ENCODE data around the gene DLG1. TPM values are rescaled to one million over a fixed set of nuclear protein-coding genes. Genes with fewer than 3 reads are reported as not detected.

Gene DLG1
- total RNA-seq, 1 donor from 2014 or later, result 62.1 TPM

GRCh38 chr3:197303452-197303851 is 5.0 kb upstream of the DLG1 start:
- no peaks in the 10 kb centered on the region for H3K36me3 ChIP-seq (ENCODE audit: control insufficient read depth in 3 of 3, insufficient read depth in 3 of 3, low read length in 3 of 3)
- no peak overlapping the region for H3K27ac ChIP-seq (ENCODE audit: low read depth, low read length)
- peaks cover 3 to 12% (median 7%) of the 10 kb centered on the region in 3 donors for H3K4me1 ChIP-seq (ENCODE audit: control insufficient read depth in 3 of 3, insufficient read depth in 3 of 3, low read length in 3 of 3)
- H3K27me3 ChIP-seq (ENCODE audit: control insufficient read depth in 3 of 3, insufficient read depth in 3 of 3, low read length in 3 of 3), result no peaks in the 10 kb centered on the region
- no peak overlapping the region for H3K4me3 ChIP-seq (ENCODE audit: low read length in 3 of 3)
- H3K9ac ChIP-seq (ENCODE audit: low read depth in 1 of 3, low read length in 3 of 3), result no peak overlapping the region
- H3K9me3 ChIP-seq (ENCODE audit: control insufficient read depth in 3 of 3, low read length in 3 of 3), result no peaks in the 10 kb centered on the region

- Histone ChIP-seq H3K27ac (ENCODE audit: low read depth, low read length) (no peak overlapping the region), H3K4me1 (ENCODE audit: control insufficient read depth in 3 of 3, insufficient read depth in 3 of 3, low read length in 3 of 3) (peaks cover 3 to 12% (median 7%) of the 10 kb centered on the region in 3 donors), H3K9ac (ENCODE audit: low read depth in 1 of 3, low read length in 3 of 3) (no peak overlapping the region), H3K9me3 (ENCODE audit: control insufficient read depth in 3 of 3, low read length in 3 of 3) (no peaks in the 10 kb centered on the region), H3K27me3 (ENCODE audit: control insufficient read depth in 3 of 3, insufficient read depth in 3 of 3, low read length in 3 of 3) (no peaks in the 10 kb centered on the region), H3K36me3 (ENCODE audit: control insufficient read depth in 3 of 3, insufficient read depth in 3 of 3, low read length in 3 of 3) (no peaks in the 10 kb centered on the region), H3K4me3 (ENCODE audit: low read length in 3 of 3) (no peak overlapping the region)
Observed at GRCh38 chr3:197302696-197303341, 4.4 kb upstream of the DLG1 start.

DNA sequence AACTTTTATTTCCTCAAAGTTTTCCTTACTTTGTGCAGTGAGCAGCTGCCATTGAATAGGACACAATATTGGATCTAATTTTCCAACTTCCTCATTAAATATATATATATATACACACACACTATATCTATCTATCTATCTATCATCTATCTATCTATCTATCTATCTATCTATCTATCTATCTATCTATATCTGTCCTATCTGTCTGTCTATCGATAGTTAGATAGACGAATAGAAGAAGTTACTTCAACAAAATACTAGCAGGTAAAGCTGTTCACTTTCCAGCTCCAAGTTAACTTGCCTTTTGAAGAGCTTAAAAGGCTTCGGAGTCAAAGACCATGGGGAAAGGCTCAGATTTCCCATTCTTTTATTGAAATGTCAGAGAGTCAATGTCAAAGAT is 3.6 kb upstream of the DLG1 start:
- H3K27ac ChIP-seq (ENCODE audit: low read depth, low read length), result no peak overlapping the region
- H3K4me1 ChIP-seq (ENCODE audit: control insufficient read depth in 3 of 3, insufficient read depth in 3 of 3, low read length in 3 of 3), result peaks cover 3 to 16% (median 7%) of the 10 kb centered on the region in 3 donors
- no peaks in the 10 kb centered on the region for H3K27me3 ChIP-seq (ENCODE audit: control insufficient read depth in 3 of 3, insufficient read depth in 3 of 3, low read length in 3 of 3)
- H3K36me3 ChIP-seq (ENCODE audit: control insufficient read depth in 3 of 3, insufficient read depth in 3 of 3, low read length in 3 of 3), result no peaks in the 10 kb centered on the region
- no peaks in the 10 kb centered on the region for H3K9me3 ChIP-seq (ENCODE audit: control insufficient read depth in 3 of 3, low read length in 3 of 3)
- H3K4me3 ChIP-seq (ENCODE audit: low read length in 3 of 3), result no peak overlapping the region
- no peak overlapping the region for H3K9ac ChIP-seq (ENCODE audit: low read depth in 1 of 3, low read length in 3 of 3)

- no peak overlapping the region for H3K4me3 ChIP-seq (ENCODE audit: low read length in 3 of 3)
- H3K27ac ChIP-seq (ENCODE audit: low read depth, low read length), result no peak overlapping the region
- H3K9me3 ChIP-seq (ENCODE audit: control insufficient read depth in 3 of 3, low read length in 3 of 3), result no peaks in the 10 kb centered on the region
- H3K27me3 ChIP-seq (ENCODE audit: control insufficient read depth in 3 of 3, insufficient read depth in 3 of 3, low read length in 3 of 3), result no peaks in the 10 kb centered on the region
- no peaks in the 10 kb centered on the region for H3K36me3 ChIP-seq (ENCODE audit: control insufficient read depth in 3 of 3, insufficient read depth in 3 of 3, low read length in 3 of 3)
- H3K9ac ChIP-seq (ENCODE audit: low read depth in 1 of 3, low read length in 3 of 3), result no peak overlapping the region
- peaks cover 7 to 16% (median 9%) of the 10 kb centered on the region in 3 donors for H3K4me1 ChIP-seq (ENCODE audit: control insufficient read depth in 3 of 3, insufficient read depth in 3 of 3, low read length in 3 of 3)
Observed at GRCh38 chr3:197300361-197300760, 1.9 kb upstream of the DLG1 start.

GRCh38 chr3:197298945-197299854 is 788 bp upstream of the DLG1 start:
- Histone ChIP-seq H3K9me3 (ENCODE audit: control insufficient read depth in 3 of 3, low read length in 3 of 3) (no peaks in the 10 kb centered on the region), H3K4me3 (ENCODE audit: low read length in 3 of 3) (peak overlapping the region; percentile 87 to 95 (median 91)), H3K36me3 (ENCODE audit: control insufficient read depth in 3 of 3, insufficient read depth in 3 of 3, low read length in 3 of 3) (peaks cover 0 to 5% (median 0%) of the 10 kb centered on the region in 3 donors), H3K27ac (ENCODE audit: low read depth, low read length) (peak overlapping the region; percentile 33), H3K27me3 (ENCODE audit: control insufficient read depth in 3 of 3, insufficient read depth in 3 of 3, low read length in 3 of 3) (no peaks in the 10 kb centered on the region), H3K9ac (ENCODE audit: low read depth in 1 of 3, low read length in 3 of 3) (peak overlapping the region; percentile 84 to 89 (median 88)), H3K4me1 (ENCODE audit: control insufficient read depth in 3 of 3, insufficient read depth in 3 of 3, low read length in 3 of 3) (peaks cover 7 to 16% (median 9%) of the 10 kb centered on the region in 3 donors)

DNA sequence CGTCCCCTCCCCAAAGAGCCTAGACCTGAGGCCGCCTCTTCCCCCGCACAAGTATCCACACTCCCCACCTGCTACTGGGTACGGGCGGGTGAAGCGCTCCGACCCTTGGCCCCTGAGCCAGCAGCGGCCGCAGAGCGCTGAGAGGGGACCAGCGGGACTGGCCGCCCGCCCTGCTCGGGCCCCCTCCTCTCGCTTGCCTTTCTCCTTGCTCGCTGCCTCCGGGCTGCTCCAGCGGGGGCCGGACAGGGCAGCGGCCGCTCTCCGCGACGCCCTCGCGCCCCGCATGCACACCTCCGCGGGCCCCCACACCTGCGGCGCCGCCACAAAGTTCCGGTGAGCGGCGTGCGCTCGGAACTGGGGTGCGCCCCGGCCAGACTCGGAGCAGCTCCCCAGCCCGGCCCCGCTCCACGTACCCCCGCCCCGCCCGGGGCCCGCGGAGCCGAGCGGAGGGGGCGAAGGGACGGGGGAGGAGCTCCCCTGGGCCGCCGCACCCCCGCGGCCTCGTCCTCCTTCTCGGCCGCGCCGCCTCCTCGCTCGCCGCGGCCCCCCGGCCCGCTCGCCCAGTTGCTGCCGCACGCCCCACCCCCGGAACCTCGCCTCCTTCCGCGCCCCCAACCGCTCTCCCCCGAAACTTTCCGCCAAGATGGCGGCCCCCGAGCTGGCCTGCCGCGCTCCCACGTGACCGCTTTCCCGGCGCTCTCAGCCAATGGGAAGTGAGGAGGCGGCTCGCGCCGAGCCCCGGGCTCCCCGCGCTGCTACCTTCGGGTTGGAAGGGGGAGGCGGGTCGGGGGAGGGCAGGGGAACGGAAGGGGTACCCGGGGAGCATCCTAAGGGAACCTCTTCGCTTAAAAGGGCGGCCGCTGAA is 704 bp downstream of the DLG1 start:
- peaks cover 7 to 17% (median 9%) of the 10 kb centered on the region in 3 donors for H3K4me1 ChIP-seq (ENCODE audit: control insufficient read depth in 3 of 3, insufficient read depth in 3 of 3, low read length in 3 of 3)
- H3K36me3 ChIP-seq (ENCODE audit: control insufficient read depth in 3 of 3, insufficient read depth in 3 of 3, low read length in 3 of 3), result peaks cover 0 to 6% (median 5%) of the 10 kb centered on the region in 3 donors
- H3K27ac ChIP-seq (ENCODE audit: low read depth, low read length), result peak overlapping the region; percentile 84
- peak overlapping the region; percentile 84 to 89 (median 88) for H3K9ac ChIP-seq (ENCODE audit: low read depth in 1 of 3, low read length in 3 of 3)
- H3K27me3 ChIP-seq (ENCODE audit: control insufficient read depth in 3 of 3, insufficient read depth in 3 of 3, low read length in 3 of 3), result no peaks in the 10 kb centered on the region
- H3K4me3 ChIP-seq (ENCODE audit: low read length in 3 of 3), result peak overlapping the region; percentile 87 to 95 (median 91)
- no peaks in the 10 kb centered on the region for H3K9me3 ChIP-seq (ENCODE audit: control insufficient read depth in 3 of 3, low read length in 3 of 3)

DNA sequence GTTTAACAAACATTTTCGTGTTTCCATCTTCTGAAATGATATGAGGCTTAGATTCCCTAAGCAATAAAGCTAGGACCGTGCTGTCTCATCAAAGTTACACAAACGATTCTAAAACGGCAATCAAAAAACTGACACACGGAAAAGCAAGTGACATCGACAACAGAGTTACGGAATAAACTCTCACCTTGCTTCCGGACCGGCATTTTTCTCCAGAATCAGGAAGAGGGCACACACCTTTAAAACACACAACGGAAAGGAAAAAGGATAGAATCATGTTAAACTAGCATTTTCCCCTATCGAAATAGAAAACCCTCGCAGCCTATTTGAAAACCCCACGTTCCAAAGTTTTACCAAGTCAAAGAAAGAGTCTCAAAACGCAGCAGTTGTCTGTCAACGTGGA is 1.4 kb downstream of the DLG1 start:
- Histone ChIP-seq H3K27ac (ENCODE audit: low read depth, low read length) (peak overlapping the region; percentile 84), H3K27me3 (ENCODE audit: control insufficient read depth in 3 of 3, insufficient read depth in 3 of 3, low read length in 3 of 3) (no peaks in the 10 kb centered on the region)

DNA sequence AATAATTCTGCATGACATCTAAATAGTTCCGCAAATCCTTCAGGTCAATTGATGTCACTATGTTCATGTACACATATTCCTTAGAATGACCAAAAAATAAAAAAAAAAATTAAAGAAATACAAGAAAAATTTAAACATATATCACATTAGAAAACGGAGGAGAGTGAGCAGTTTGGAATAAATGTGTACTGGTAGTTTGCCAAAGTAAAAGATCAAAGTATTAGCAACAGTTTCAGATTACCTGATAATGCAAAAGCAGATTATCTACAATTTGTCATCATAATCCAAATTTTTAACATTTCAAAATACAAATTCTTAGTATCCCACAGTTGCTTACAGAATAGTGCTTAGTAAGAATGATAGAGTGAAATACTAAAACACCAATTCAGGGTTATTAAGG is 1.9 kb downstream of the DLG1 start:
- no peaks in the 10 kb centered on the region for H3K9me3 ChIP-seq (ENCODE audit: control insufficient read depth in 3 of 3, low read length in 3 of 3)
- H3K36me3 ChIP-seq (ENCODE audit: control insufficient read depth in 3 of 3, insufficient read depth in 3 of 3, low read length in 3 of 3), result peaks cover 0 to 6% (median 5%) of the 10 kb centered on the region in 3 donors
- H3K4me3 ChIP-seq (ENCODE audit: low read length in 3 of 3), result peak overlapping the region; percentile 85 to 95 (median 91)
- no peaks in the 10 kb centered on the region for H3K27me3 ChIP-seq (ENCODE audit: control insufficient read depth in 3 of 3, insufficient read depth in 3 of 3, low read length in 3 of 3)
- peak overlapping the region; percentile 84 for H3K27ac ChIP-seq (ENCODE audit: low read depth, low read length)
- H3K9ac ChIP-seq (ENCODE audit: low read depth in 1 of 3, low read length in 3 of 3), result peak overlapping the region in 2 of 3 donors; percentile 88 to 89
- H3K4me1 ChIP-seq (ENCODE audit: control insufficient read depth in 3 of 3, insufficient read depth in 3 of 3, low read length in 3 of 3), result peaks cover 9 to 19% (median 15%) of the 10 kb centered on the region in 3 donors

More for the DNA sequence above, 1.4 kb downstream of the DLG1 start:
- H3K9ac ChIP-seq (ENCODE audit: low read depth in 1 of 3, low read length in 3 of 3), result peak overlapping the region; percentile 84 to 89 (median 88)
- peaks cover 9 to 19% (median 13%) of the 10 kb centered on the region in 3 donors for H3K4me1 ChIP-seq (ENCODE audit: control insufficient read depth in 3 of 3, insufficient read depth in 3 of 3, low read length in 3 of 3)
- peaks cover 0 to 6% (median 5%) of the 10 kb centered on the region in 3 donors for H3K36me3 ChIP-seq (ENCODE audit: control insufficient read depth in 3 of 3, insufficient read depth in 3 of 3, low read length in 3 of 3)
- peak overlapping the region; percentile 85 to 95 (median 91) for H3K4me3 ChIP-seq (ENCODE audit: low read length in 3 of 3)
- no peaks in the 10 kb centered on the region for H3K9me3 ChIP-seq (ENCODE audit: control insufficient read depth in 3 of 3, low read length in 3 of 3)

DNA sequence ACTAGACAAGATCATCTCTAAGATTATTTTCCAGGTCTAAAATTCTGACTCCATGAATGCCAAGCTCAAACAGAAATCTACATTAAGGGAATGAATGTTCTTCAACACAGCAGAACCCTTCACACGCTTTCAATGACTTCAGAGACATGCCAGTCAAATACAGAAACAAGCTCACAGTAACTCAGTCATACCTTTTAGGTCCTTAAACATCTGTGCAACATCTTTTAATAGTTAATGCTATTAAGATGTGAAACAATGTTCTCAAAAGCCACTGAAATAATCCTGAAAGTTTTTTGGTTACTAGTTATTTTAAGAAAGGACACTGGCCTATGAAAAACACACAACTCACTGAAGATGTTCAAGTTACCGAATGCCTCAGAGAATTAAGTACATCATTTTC is 2.5 kb downstream of the DLG1 start:
- H3K9ac ChIP-seq (ENCODE audit: low read depth in 1 of 3, low read length in 3 of 3), result peak overlapping the region in 1 of 3 donors; percentile 7
- peaks cover 0 to 7% (median 5%) of the 10 kb centered on the region in 3 donors for H3K36me3 ChIP-seq (ENCODE audit: control insufficient read depth in 3 of 3, insufficient read depth in 3 of 3, low read length in 3 of 3)
- H3K4me1 ChIP-seq (ENCODE audit: control insufficient read depth in 3 of 3, insufficient read depth in 3 of 3, low read length in 3 of 3), result peaks cover 9 to 22% (median 15%) of the 10 kb centered on the region in 3 donors
- H3K27me3 ChIP-seq (ENCODE audit: control insufficient read depth in 3 of 3, insufficient read depth in 3 of 3, low read length in 3 of 3), result no peaks in the 10 kb centered on the region
- H3K27ac ChIP-seq (ENCODE audit: low read depth, low read length), result no peak overlapping the region
- H3K4me3 ChIP-seq (ENCODE audit: low read length in 3 of 3), result no peak overlapping the region
- no peaks in the 10 kb centered on the region for H3K9me3 ChIP-seq (ENCODE audit: control insufficient read depth in 3 of 3, low read length in 3 of 3)
